ENCODE data around the gene DEDD2. TPM values are rescaled to one million over a fixed set of nuclear protein-coding genes. Genes with fewer than 3 reads are reported as not detected.

DEDD2 gene
- polyA plus RNA-seq, 1 donor from 2014 or later, result 69.9 TPM

- no peaks in the 10 kb centered on the region for H3K36me3 ChIP-seq (ENCODE audit: insufficient read depth, low read length)
- H2AFZ ChIP-seq (ENCODE audit: low read depth, low read length), result no peak overlapping the region
- H4K20me1 ChIP-seq (ENCODE audit: insufficient read depth), result no peaks in the 10 kb centered on the region
- no peak overlapping the region for H3K4me3 ChIP-seq (ENCODE audit: low read length)
- no peaks in the 10 kb centered on the region for H3K79me2 ChIP-seq (replicated peaks; ENCODE audit: insufficient read depth, low read length)
- no peak overlapping the region for H3K27ac ChIP-seq (ENCODE audit: low read length)
- H3K9ac ChIP-seq (ENCODE audit: low read length), result no peak overlapping the region
- TF ChIP-seq RAD21 (conservative IDR thresholded peaks at IDR 0.05), result no peak
- no peak for TF ChIP-seq SMC3 (conservative IDR thresholded peaks at IDR 0.05; ENCODE audit: poor library complexity)
- TF ChIP-seq EZH2 (IDR thresholded peaks at IDR 0.05; ENCODE audit: borderline replicate concordance, insufficient read depth, low read length, poor library complexity, severe bottlenecking), result no peak
- TF ChIP-seq EP300 (conservative IDR thresholded peaks at IDR 0.05; ENCODE audit: poor library complexity, severe bottlenecking), result no peak
- TF ChIP-seq CTCF (IDR thresholded peaks at IDR 0.05; ENCODE audit: poor library complexity, severe bottlenecking), result no peak
- no peak for TF ChIP-seq TAF1 (IDR thresholded peaks at IDR 0.05; ENCODE audit: low read depth)
- no peak for TF ChIP-seq REST (IDR thresholded peaks at IDR 0.05; ENCODE audit: borderline replicate concordance)
- no peak for TF ChIP-seq MXI1 (conservative IDR thresholded peaks at IDR 0.05; ENCODE audit: poor library complexity, severe bottlenecking)
- no peak for TF ChIP-seq POLR2AphosphoS5 (IDR thresholded peaks at IDR 0.05)
- H3K9me2 ChIP-seq (ENCODE audit: insufficient read depth, low read length), result no peaks in the 10 kb centered on the region
- H3K4me2 ChIP-seq (ENCODE audit: low read length), result no peak overlapping the region
- H3K9me3 ChIP-seq (ENCODE audit: low read length), result no peaks in the 10 kb centered on the region
- no peaks in the 10 kb centered on the region for H3F3A ChIP-seq (ENCODE audit: insufficient read depth, low read length, poor library complexity, severe bottlenecking)
- no peaks in the 10 kb centered on the region for H3K27me3 ChIP-seq (ENCODE audit: insufficient read depth, low read depth, low read length)
Measured at GRCh38 chr19:42189133-42189532, 28.3 kb downstream of the DEDD2 start.

GRCh38 chr19:42188665-42189064 is 28.8 kb downstream of the DEDD2 start:
- H3K36me3 ChIP-seq (ENCODE audit: insufficient read depth, low read length), result no peaks in the 10 kb centered on the region
- H3K27me3 ChIP-seq (ENCODE audit: insufficient read depth, low read depth, low read length), result no peaks in the 10 kb centered on the region
- H3K4me2 ChIP-seq (ENCODE audit: low read length), result no peak overlapping the region
- H3K9me3 ChIP-seq (ENCODE audit: low read length), result no peaks in the 10 kb centered on the region
- no peak overlapping the region for H2AFZ ChIP-seq (ENCODE audit: low read depth, low read length)
- no peaks in the 10 kb centered on the region for H4K20me1 ChIP-seq (ENCODE audit: insufficient read depth)
- no peak for TF ChIP-seq TAF1 (IDR thresholded peaks at IDR 0.05; ENCODE audit: low read depth)
- H3F3A ChIP-seq (ENCODE audit: insufficient read depth, low read length, poor library complexity, severe bottlenecking), result no peaks in the 10 kb centered on the region
- H3K9me2 ChIP-seq (ENCODE audit: insufficient read depth, low read length), result no peaks in the 10 kb centered on the region
- H3K79me2 ChIP-seq (replicated peaks; ENCODE audit: insufficient read depth, low read length), result no peaks in the 10 kb centered on the region
- no peak overlapping the region for H3K27ac ChIP-seq (ENCODE audit: low read length)
- no peak overlapping the region for H3K9ac ChIP-seq (ENCODE audit: low read length)
- no peak overlapping the region for H3K4me3 ChIP-seq (ENCODE audit: low read length)

GRCh38 chr19:42185277-42185676 is 32.2 kb downstream of the DEDD2 start:
- H3K27ac ChIP-seq (ENCODE audit: low read length), result no peak overlapping the region
- TF ChIP-seq SMC3 (conservative IDR thresholded peaks at IDR 0.05; ENCODE audit: poor library complexity) (no peak), REST (IDR thresholded peaks at IDR 0.05; ENCODE audit: borderline replicate concordance) (no peak), EP300 (conservative IDR thresholded peaks at IDR 0.05; ENCODE audit: poor library complexity, severe bottlenecking) (no peak), TAF1 (IDR thresholded peaks at IDR 0.05; ENCODE audit: low read depth) (no peak), CTCF (IDR thresholded peaks at IDR 0.05; ENCODE audit: poor library complexity, severe bottlenecking) (no peak), EZH2 (IDR thresholded peaks at IDR 0.05; ENCODE audit: borderline replicate concordance, insufficient read depth, low read length, poor library complexity, severe bottlenecking) (no peak), POLR2AphosphoS5 (IDR thresholded peaks at IDR 0.05) (no peak), RAD21 (conservative IDR thresholded peaks at IDR 0.05) (no peak), MXI1 (conservative IDR thresholded peaks at IDR 0.05; ENCODE audit: poor library complexity, severe bottlenecking) (no peak)
- H3K36me3 ChIP-seq (ENCODE audit: insufficient read depth, low read length), result no peaks in the 10 kb centered on the region
- no peaks in the 10 kb centered on the region for H3K79me2 ChIP-seq (replicated peaks; ENCODE audit: insufficient read depth, low read length)
- no peak overlapping the region for H3K4me3 ChIP-seq (ENCODE audit: low read length)
- no peaks in the 10 kb centered on the region for H3K9me2 ChIP-seq (ENCODE audit: insufficient read depth, low read length)
- no peaks in the 10 kb centered on the region for H3F3A ChIP-seq (ENCODE audit: insufficient read depth, low read length, poor library complexity, severe bottlenecking)
- H4K20me1 ChIP-seq (ENCODE audit: insufficient read depth), result no peaks in the 10 kb centered on the region
- no peak overlapping the region for H3K4me2 ChIP-seq (ENCODE audit: low read length)
- H3K27me3 ChIP-seq (ENCODE audit: insufficient read depth, low read depth, low read length), result no peaks in the 10 kb centered on the region
- H2AFZ ChIP-seq (ENCODE audit: low read depth, low read length), result no peak overlapping the region
- H3K9me3 ChIP-seq (ENCODE audit: low read length), result no peaks in the 10 kb centered on the region
- H3K9ac ChIP-seq (ENCODE audit: low read length), result no peak overlapping the region
